NCI-H524 treated with DMSO at 0.1 percent for 48 hours (cell line): ENCODE measurements around the gene CLEC19A.

Source experiments
- DNase-seq: peaks from one replicate; lab custom pipeline; 2025; lab: John Stamatoyannopoulos, UW

CLEC19A gene

GRCh38 chr16:19328364-19328763 is 42.8 kb downstream of the CLEC19A start:
- no peak for DNase-seq

GRCh38 chr16:19329932-19330331 is 44.4 kb downstream of the CLEC19A start:
- no peak for DNase-seq

- no peak for DNase-seq
Observed at GRCh38 chr16:19330841-19331397, 45.4 kb downstream of the CLEC19A start.

- no peak for DNase-seq
Observed at GRCh38 chr16:19331794-19332193, 46.3 kb downstream of the CLEC19A start.

- no peak for DNase-seq
Observed at GRCh38 chr16:19338335-19338734, 52.8 kb downstream of the CLEC19A start.

- no peak for DNase-seq
Observed at GRCh38 chr16:19344224-19344801, 58.8 kb downstream of the CLEC19A start.

GRCh38 chr16:19344980-19345379 is 59.4 kb downstream of the CLEC19A start:
- DNase-seq = no peak

- no peak for DNase-seq
Observed at GRCh38 chr16:19346335-19346922, 60.9 kb downstream of the CLEC19A start.

- no peak for DNase-seq
Observed at GRCh38 chr16:19348125-19348524, 62.6 kb downstream of the CLEC19A start.

- DNase-seq = peak; percentile 26
Observed at GRCh38 chr16:19348578-19349315, 63.2 kb downstream of the CLEC19A start.

- no peak for DNase-seq
Observed at GRCh38 chr16:19354371-19354770, 68.8 kb downstream of the CLEC19A start.

GRCh38 chr16:19356024-19356952 is 70.8 kb downstream of the CLEC19A start:
- no peak for DNase-seq

- no peak for DNase-seq
Observed at GRCh38 chr16:19359556-19359955, 74.0 kb downstream of the CLEC19A start.
